ENCODE measurements around the gene PDS5B.
A peak's percentile ranks its signal among the peaks of the same experiment; 100 is the strongest.
"Not testable (repeated sequence)": the region's sequence is repeated elsewhere in the genome, so short reads cannot be mapped to it uniquely, and the experiment has no call there.

The PDS5B gene

GRCh38 chr13:32796754-32797153, 210.5 kb downstream of the PDS5B start:
- Histone ChIP-seq H3K36me3 (no peaks in the 10 kb centered on the region), H3K27me3 (no peaks in the 10 kb centered on the region), H3K4me1 (peaks cover 16% of the 10 kb centered on the region), H3K4me3 (no peak overlapping the region), H3K4me2 (no peak overlapping the region), H3K9ac (no peak overlapping the region), H4K20me1 (no peaks in the 10 kb centered on the region), H3K9me3 (peaks cover 16% of the 10 kb centered on the region), H3K27ac (no peak overlapping the region)
- no peak for TF ChIP-seq Cebpa-rat (IDR thresholded peaks at IDR 0.05)

- no peak for TF ChIP-seq Cebpa-rat (IDR thresholded peaks at IDR 0.05)
- Histone ChIP-seq H3K9me3 (peaks cover 32% of the 10 kb centered on the region), H3K4me2 (peak overlapping the region; percentile 83), H3K9ac (peak overlapping the region; percentile 48; the same call in 1 of the 2 replicates), H3K36me3 (no peaks in the 10 kb centered on the region), H3K27ac (peak overlapping the region; percentile 77), H3K4me3 (peak overlapping the region; percentile 28; the same call in 1 of the 2 replicates), H4K20me1 (no peaks in the 10 kb centered on the region), H3K27me3 (no peaks in the 10 kb centered on the region), H3K4me1 (peaks cover 29% of the 10 kb centered on the region)
Measured at GRCh38 chr13:32802159-32802558, 215.9 kb downstream of the PDS5B start.

- Histone ChIP-seq H3K36me3 (no peaks in the 10 kb centered on the region), H3K4me2 (no peak overlapping the region), H3K27ac (no peak overlapping the region), H4K20me1 (no peaks in the 10 kb centered on the region), H3K9me3 (peaks cover 34% of the 10 kb centered on the region), H3K9ac (no peak overlapping the region), H3K27me3 (no peaks in the 10 kb centered on the region), H3K4me1 (peaks cover 29% of the 10 kb centered on the region), H3K4me3 (no peak overlapping the region)
- TF ChIP-seq Cebpa-rat (IDR thresholded peaks at IDR 0.05) = no peak
Measured at GRCh38 chr13:32804673-32805230, 218.5 kb downstream of the PDS5B start.

GRCh38 chr13:32811297-32811800, 225.1 kb downstream of the PDS5B start:
- Histone ChIP-seq H3K9ac (peak overlapping the region; percentile 32; the same call in 1 of the 2 replicates), H3K4me2 (peak overlapping the region; percentile 70), H3K4me3 (peak overlapping the region; percentile 24; the same call in 1 of the 2 replicates), H3K9me3 (peaks cover 47% of the 10 kb centered on the region), H4K20me1 (no peaks in the 10 kb centered on the region), H3K4me1 (peaks cover 24% of the 10 kb centered on the region), H3K27me3 (no peaks in the 10 kb centered on the region), H3K27ac (peak overlapping the region; percentile 52), H3K36me3 (no peaks in the 10 kb centered on the region)
- no peak for TF ChIP-seq Cebpa-rat (IDR thresholded peaks at IDR 0.05)

- no peak for TF ChIP-seq Cebpa-rat (IDR thresholded peaks at IDR 0.05)
- Histone ChIP-seq H3K9me3 (no peaks in the 10 kb centered on the region), H4K20me1 (no peaks in the 10 kb centered on the region), H3K36me3 (no peaks in the 10 kb centered on the region), H3K4me1 (no peaks in the 10 kb centered on the region), H3K27ac (no peak overlapping the region), H3K4me3 (no peak overlapping the region), H3K4me2 (no peak overlapping the region), H3K9ac (no peak overlapping the region), H3K27me3 (no peaks in the 10 kb centered on the region)
Measured at GRCh38 chr13:32821149-32821688, 235.0 kb downstream of the PDS5B start.

- no peaks in the 10 kb centered on the region for H3K36me3 ChIP-seq
- H3K9ac ChIP-seq = no peak overlapping the region
- no peaks in the 10 kb centered on the region for H3K27me3 ChIP-seq
- no peak overlapping the region for H3K4me2 ChIP-seq
- H3K4me3 ChIP-seq = no peak overlapping the region
- H4K20me1 ChIP-seq = no peaks in the 10 kb centered on the region
- no peak overlapping the region for H3K27ac ChIP-seq
- H3K9me3 ChIP-seq = no peaks in the 10 kb centered on the region
- TF ChIP-seq Cebpa-rat (IDR thresholded peaks at IDR 0.05) = no peak
- H3K4me1 ChIP-seq = no peaks in the 10 kb centered on the region
Measured at GRCh38 chr13:32822771-32823170, 236.5 kb downstream of the PDS5B start.

GRCh38 chr13:32823597-32823996, 237.3 kb downstream of the PDS5B start:
- no peak overlapping the region for H3K4me2 ChIP-seq
- H3K9me3 ChIP-seq = no peaks in the 10 kb centered on the region
- no peak for TF ChIP-seq Cebpa-rat (IDR thresholded peaks at IDR 0.05)
- H3K36me3 ChIP-seq = no peaks in the 10 kb centered on the region
- H3K9ac ChIP-seq = no peak overlapping the region
- no peak overlapping the region for H3K27ac ChIP-seq
- H3K4me1 ChIP-seq = no peaks in the 10 kb centered on the region
- H3K4me3 ChIP-seq = no peak overlapping the region
- H3K27me3 ChIP-seq = no peaks in the 10 kb centered on the region
- no peaks in the 10 kb centered on the region for H4K20me1 ChIP-seq

- Histone ChIP-seq H3K9me3 (no peaks in the 10 kb centered on the region), H3K27ac (no peak overlapping the region), H3K9ac (no peak overlapping the region), H3K4me1 (no peaks in the 10 kb centered on the region), H3K27me3 (no peaks in the 10 kb centered on the region), H4K20me1 (no peaks in the 10 kb centered on the region), H3K36me3 (no peaks in the 10 kb centered on the region), H3K4me2 (no peak overlapping the region), H3K4me3 (no peak overlapping the region)
- TF ChIP-seq Cebpa-rat (IDR thresholded peaks at IDR 0.05) = no peak
Measured at GRCh38 chr13:32824061-32824460, 237.8 kb downstream of the PDS5B start.

- H3K27ac ChIP-seq = no peak overlapping the region
- no peak for TF ChIP-seq Cebpa-rat (IDR thresholded peaks at IDR 0.05)
- H3K36me3 ChIP-seq = no peaks in the 10 kb centered on the region
- H3K4me2 ChIP-seq = no peak overlapping the region
- peaks cover under 1% of the 10 kb centered on the region; the same call in 1 of the 2 replicates for H3K27me3 ChIP-seq
- no peaks in the 10 kb centered on the region for H4K20me1 ChIP-seq
- H3K4me3 ChIP-seq = no peak overlapping the region
- no peak overlapping the region for H3K9ac ChIP-seq
- no peaks in the 10 kb centered on the region for H3K4me1 ChIP-seq
- H3K9me3 ChIP-seq = no peaks in the 10 kb centered on the region
Measured at GRCh38 chr13:32824675-32825074, 238.4 kb downstream of the PDS5B start.

GRCh38 chr13:32825481-32825880, 239.2 kb downstream of the PDS5B start:
- Histone ChIP-seq H4K20me1 (no peaks in the 10 kb centered on the region), H3K9me3 (no peaks in the 10 kb centered on the region), H3K27ac (no peak overlapping the region), H3K4me3 (no peak overlapping the region), H3K36me3 (no peaks in the 10 kb centered on the region), H3K27me3 (peaks cover 3% of the 10 kb centered on the region; the same call in 1 of the 2 replicates), H3K9ac (no peak overlapping the region), H3K4me1 (no peaks in the 10 kb centered on the region), H3K4me2 (no peak overlapping the region)
- no peak for TF ChIP-seq Cebpa-rat (IDR thresholded peaks at IDR 0.05)

GRCh38 chr13:32826372-32826771, 240.1 kb downstream of the PDS5B start:
- H4K20me1 ChIP-seq, H3K9ac ChIP-seq, H3K27me3 ChIP-seq, H3K9me3 ChIP-seq, H3K36me3 ChIP-seq, H3K4me1 ChIP-seq, H3K27ac ChIP-seq, H3K4me3 ChIP-seq, H3K4me2 ChIP-seq: not testable (repeated sequence)

Data from BLaER1 (cell line).